ENCODE measurements around the gene CDK5R1.

Gene CDK5R1

GRCh38 chr17:32493571-32493970, 6.8 kb downstream of the CDK5R1 start:
- DNase-seq (ENCODE audit: low spot score): no peak

DNA sequence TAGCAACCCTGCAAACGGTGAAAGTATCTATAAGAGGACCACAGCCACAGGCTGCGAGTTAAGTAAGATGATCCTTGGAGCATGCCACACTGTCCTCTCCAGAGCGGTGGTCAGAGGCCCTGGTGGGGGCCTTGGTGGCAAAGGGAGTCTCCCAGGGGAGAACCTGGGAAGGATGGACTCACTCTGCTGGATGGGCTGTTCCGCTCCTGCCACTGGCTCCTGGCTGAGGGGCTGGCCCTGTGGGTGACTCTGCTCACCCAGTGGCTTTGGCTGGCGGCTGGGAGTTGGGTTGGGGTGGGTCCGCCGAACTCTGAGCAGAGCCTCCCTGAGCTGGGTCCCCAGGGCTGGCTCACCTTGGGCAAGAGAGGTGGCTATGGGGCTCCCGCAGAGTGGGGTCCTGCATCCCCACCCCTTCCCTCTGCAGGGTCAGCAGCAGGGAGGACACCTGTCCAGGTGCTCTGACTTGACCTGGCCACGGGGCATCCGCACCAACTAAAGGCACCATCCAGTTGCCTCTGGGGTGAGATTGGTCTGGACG, 7.3 kb downstream of the CDK5R1 start:
- DNase-seq (ENCODE audit: low spot score): no peak

DNA sequence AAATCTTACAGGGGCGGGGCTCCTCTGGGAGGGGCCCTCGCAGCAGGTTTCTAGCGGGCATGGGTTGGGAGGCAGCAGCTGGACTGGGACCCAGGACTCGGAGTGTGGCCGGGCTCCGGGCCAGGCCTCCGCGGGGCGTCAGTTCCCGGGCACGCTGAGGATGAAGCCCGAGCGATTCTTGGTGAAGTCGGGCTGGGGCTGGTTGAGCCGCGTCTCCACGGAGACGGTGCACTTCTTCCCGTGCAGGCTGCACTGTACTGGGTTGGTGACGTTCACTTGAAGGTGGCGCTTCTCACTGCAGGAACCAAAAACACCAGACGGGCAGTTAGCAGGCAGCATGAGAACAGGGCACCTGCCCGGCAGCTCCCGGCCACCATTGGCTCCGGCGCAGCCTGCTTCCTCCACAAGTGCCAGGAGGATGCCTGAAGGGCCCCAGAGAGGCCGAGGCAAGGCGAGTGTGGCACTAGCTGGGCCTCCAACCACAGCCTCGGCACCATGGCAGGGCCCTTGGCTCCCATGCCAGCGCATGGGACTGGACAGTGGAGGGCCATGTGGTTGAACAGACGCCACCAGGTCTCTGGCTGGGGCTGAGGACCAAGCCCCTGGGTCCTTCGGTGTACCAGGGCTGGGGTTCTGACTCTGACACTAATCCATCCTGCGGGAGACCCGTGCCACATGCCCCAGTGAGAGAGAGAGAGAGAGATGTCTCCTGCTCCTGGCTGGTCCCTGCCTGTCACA, 8.0 kb downstream of the CDK5R1 start:
- DNase-seq (ENCODE audit: low spot score): peak; percentile 76

DNA sequence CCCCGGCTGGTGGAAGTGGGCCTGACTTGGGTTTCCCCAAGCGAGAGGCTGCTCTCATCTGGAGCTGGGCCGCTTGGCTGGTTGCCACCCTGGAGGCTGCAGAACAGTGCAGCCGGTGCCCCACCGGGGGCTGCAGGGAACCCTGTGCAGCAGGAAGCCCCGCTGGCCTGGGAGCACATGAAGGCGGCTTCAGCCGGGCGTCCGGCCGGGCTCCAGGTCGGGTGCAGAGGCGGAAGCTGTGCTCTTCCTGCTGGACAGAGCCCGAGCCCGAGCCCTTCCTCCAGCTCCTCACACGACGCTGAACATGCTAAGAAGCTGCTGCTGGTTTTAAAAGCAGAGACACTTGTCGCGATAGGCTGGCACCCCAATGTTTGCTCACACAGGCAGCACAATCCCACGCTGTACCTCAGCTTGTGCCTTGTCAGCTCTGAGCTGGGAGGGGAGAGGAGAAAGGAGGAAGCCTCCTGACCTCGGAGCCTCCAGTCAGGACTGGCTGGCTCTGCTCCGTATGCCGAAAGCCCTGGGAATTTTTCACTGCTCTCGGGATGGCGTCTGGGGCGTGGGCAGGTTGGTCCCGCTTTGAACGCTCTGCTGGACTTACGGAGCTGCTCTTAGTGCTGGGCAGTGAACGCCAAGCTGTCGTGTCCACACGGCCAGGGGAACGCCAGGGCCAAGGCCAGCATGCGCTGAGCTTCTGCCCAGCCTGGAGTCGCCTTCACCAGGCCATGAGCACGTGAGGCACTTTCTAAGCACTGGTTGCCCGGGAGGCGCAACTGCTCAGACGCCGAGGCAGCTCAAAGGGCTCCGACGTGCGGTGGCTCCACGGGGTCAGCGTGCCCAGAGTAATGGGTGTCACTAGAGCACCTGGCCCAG, 8.8 kb downstream of the CDK5R1 start:
- peak; percentile 53 for DNase-seq (ENCODE audit: low spot score)

DNA sequence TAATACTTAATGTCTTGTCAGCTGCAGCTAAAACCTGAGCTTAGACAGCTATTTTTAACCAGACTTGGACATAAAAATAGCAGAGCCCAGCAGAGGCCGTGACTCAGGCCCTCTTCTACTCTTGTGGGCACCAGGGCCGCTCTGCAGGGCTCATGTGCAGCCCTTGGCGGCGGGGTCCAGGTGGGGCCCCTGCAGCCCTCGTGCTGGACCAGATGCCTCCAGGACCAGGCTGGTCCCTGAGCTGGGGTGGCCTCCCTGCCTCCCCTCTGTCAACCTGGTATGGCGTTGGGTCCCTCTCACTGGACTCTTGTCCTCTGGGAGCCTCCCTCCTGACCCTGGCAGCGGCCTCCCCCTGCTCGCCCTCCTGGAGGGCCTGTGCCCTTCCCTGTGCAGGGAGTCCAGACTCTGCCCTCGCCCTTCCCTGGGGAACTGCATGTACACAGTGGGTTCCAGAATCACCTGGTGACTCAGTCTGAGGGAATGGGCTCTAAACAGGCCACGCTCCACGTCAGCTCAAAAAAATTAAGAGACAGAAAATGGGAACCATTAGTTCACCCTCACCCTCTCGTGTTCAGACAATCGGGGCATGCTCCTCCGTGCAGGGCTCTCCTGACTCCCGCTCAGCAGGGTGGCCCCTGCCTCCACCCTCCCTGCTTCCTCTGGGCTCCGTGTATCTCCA, 9.7 kb downstream of the CDK5R1 start:
- no peak for DNase-seq (ENCODE audit: low spot score)

GRCh38 chr17:32497431-32498205, 10.8 kb downstream of the CDK5R1 start:
- DNase-seq (ENCODE audit: low spot score): no peak

DNA sequence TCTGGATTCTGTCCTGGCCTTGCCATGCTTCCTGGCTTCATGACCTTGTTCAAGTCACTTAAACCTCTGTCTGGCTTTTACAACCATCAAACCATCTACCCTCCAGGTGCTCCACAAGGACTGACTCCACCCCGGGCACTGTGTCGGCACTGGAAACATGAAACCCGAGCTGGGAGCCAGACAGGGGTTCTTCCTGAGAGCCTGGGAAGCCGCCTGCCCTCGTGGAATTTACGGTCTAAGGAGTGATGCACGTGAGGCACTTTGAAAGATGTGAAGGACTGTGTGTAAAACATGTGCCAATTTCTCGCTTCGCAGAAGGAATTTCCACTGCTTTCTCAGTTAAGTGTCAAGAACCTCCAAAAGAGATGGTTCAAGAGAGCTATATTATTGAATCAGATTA, 11.6 kb downstream of the CDK5R1 start:
- DNase-seq (ENCODE audit: low spot score): no peak

DNA sequence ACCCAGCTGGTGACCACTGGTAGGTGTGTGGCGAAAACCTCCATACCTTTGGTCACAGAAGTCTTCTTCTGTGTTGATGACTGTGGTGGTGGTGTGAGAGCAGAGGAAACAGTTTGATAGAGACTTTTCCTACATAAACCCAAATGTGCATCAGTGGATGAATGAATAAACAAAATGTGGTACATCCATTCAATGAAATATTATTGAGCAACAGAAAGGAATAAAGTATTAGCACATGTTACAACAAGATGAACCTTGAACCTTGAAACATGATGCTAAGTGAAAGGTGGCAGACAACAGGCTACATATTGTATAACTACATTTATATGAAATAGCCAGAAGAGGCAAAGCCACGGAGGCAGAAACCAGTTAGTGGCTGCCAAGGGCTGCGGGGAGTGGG, 15.2 kb downstream of the CDK5R1 start:
- DNase-seq (ENCODE audit: low spot score): no peak

- DNase-seq (ENCODE audit: low spot score): no peak
Measured at GRCh38 chr17:32502710-32503109, 15.9 kb downstream of the CDK5R1 start.

- DNase-seq (ENCODE audit: low spot score): peak; percentile 64
Measured at GRCh38 chr17:32503251-32504165, 16.7 kb downstream of the CDK5R1 start.

DNA sequence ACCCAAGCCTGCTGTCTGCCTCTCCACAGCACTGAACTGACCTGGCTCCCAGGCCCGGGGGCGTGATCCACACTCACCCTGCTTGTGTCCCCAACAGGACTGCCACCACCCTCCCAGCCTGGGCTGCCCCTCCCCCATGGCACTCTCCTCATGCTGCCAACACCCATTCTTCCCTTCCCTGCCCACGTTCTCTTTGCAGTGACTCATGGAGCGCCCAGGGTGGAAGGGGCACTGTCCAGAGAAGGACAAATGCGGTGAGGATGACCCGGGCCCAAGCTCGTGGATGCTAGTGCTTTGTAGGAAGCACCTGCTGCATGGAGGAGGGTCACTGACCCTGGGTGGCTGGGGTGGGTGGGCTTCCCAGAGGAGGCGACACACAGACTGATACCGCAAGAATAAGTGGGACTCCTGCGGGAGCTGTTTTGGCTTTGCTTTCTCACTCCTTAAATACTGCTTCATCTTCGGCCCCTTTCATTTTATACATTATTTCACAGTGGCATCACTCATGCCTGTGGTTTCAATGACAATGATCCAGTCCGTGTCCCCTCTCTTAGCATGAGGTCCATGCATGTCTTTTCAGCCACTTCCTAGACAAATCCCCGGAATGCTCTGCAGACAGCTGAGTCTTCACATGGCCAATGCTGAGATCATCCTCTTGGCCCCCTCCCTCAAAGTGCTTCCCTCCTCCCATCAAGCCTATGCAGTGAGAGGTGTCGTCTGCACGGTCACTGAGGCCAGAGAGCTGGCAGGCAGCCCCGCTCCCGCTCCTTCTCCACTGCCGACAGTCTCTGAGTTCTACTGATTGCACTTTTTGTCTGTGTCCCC, 17.6 kb downstream of the CDK5R1 start:
- DNase-seq (ENCODE audit: low spot score): no peak

DNA sequence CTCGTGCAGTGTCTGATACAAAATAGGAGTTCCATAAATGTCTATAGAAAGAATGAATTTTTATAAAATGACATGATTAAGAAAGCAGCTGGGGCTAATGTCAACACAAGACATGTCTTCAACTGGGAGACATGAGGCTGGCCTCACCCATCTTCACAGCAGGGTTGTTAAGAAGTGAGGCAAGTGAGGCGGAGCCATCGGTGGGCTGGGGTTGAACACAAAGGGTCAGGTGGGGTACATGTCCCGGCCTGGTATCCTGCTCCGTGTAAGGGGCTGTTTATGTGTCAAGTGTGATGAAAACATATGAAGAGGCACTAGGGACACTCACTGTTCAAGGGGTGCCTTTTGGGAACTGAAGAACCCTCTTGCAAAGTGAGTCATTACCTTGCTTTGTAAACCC, 22.1 kb downstream of the CDK5R1 start:
- DNase-seq (ENCODE audit: low spot score): no peak

GRCh38 chr17:32510466-32510865, 23.7 kb downstream of the CDK5R1 start:
- DNase-seq (ENCODE audit: low spot score): no peak

DNA sequence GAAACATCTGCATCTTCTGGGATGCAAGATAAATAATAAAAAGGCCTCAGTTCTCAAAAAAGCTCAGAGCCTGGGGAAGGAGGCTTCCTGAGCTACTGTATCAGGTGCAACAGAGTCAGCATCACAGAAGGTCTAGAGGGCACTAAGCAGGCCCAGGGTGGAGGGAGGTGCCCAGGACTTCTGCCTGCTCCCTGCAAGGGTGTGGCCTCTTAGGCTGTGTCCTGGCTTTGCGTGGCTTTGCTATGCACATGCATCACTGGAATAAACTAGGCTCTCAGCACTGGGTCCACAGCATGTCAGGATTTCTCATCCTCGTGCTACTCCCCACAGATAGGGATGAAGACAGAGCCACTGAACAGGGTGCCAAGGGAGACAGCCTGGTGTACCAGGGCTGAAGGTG, 25.5 kb downstream of the CDK5R1 start:
- no peak for DNase-seq (ENCODE audit: low spot score)

GRCh38 chr17:32513579-32513978, 26.8 kb downstream of the CDK5R1 start:
- no peak for DNase-seq (ENCODE audit: low spot score)

DNA sequence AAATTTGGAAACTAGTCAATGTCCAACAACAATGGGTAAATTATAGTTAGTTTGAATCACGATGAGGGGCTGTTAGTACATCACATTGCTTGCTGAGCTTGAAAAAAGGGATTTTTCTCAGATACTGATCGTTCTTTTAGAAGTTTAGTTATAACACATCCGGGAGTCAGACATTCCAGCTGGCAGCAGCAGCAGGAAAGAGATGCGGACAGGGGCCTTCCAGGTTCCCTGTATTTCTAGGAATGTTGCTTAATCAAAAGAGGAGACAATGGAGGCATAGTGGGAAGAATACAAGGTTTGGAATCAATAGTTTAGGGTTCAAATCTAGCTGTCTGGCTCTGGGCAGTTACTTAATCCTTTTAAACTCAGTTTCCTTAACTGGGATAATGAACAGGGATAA, 27.8 kb downstream of the CDK5R1 start:
- DNase-seq (ENCODE audit: low spot score): no peak

DNA sequence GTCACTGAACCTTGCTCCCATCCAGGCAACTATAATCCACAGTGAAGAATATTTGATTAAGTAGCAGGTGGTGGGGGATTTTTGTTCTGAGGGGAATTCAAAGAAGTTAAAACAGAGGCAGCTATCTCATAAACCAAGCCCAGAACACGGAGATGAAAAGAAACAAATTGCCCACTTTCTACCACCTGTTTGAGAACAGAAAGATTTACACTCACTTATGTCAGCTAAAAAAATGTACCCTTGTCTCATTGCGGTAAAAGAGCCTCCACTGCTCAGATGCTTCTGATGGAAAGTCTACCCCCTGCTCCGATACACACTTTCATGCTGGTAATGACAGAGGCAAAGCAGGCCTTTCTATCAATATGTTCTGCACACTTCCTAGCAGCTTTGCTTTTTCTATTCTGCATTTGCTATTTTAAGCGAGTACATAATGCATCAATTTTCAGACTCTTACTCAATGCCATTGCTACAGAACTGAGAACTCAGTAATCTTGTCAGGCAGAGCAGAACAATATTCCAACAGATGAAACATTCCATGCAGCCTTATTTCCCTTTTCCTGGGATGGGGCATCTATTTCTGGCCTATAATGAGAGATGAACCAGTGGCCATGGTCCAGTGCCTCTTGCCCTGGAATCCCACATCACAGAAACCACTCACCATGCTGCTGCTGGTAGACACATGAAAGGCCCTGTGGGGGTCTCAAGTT, 29.0 kb downstream of the CDK5R1 start:
- DNase-seq (ENCODE audit: low spot score): peak; percentile 60

- DNase-seq (ENCODE audit: low spot score): no peak
Measured at GRCh38 chr17:32516450-32516849, 29.7 kb downstream of the CDK5R1 start.

All from Ammon's horn (tissue), 1 donor.